H1 (cell line): ENCODE results near the gene PEX14. TPM values are rescaled to one million over a fixed set of nuclear protein-coding genes. Genes with fewer than 3 reads are reported as not detected.
A peak's percentile ranks its signal among the peaks of the same experiment; 100 is the strongest.

Source experiments
- CTCF ChIA-PET: fragments of 300-600 bp; sonication (Branson Sonifier 250); formaldehyde crosslinking; loops from one replicate; lab custom pipeline; 2021; ENCODE audit not compliant: partially characterized antibody; lab: Charles Lee
- POLR2A ChIA-PET: fragments of 300-600 bp; sonication (Branson Sonifier 250); formaldehyde crosslinking; loops from one replicate; lab custom pipeline; 2021; ENCODE audit warnings: inconsistent platforms; ENCODE audit not compliant: partially characterized antibody; lab: Charles Lee
- DNase-seq, 2 experiments: peaks; one replicate each; pipeline versions ENCODE4 v3.0.0 to v3.0.0-alpha.2; 2010 to 2022; ENCODE audit warnings: low spot score in 2 of 2, low read depth in 1 of 2, mixed read lengths in 1 of 2
- FAIRE-seq: peaks from 2 replicates; lab custom pipeline; 2011; peaks lifted over from hg19 to GRCh38; lab: Jason Lieb, UNC
- H2AFZ ChIP-seq: 2 replicates; pipeline ENCODE4 v1.8.1; 2012; ENCODE audit warnings: low read length, inconsistent platforms
- H2AK5ac ChIP-seq: 2 replicates; pipeline ENCODE4 v1.6.1; 2013; ENCODE audit warnings: low read depth, low read length
- H2BK120ac ChIP-seq: replicated peaks from 2 replicates; pipeline ENCODE3; 2013; ENCODE audit warnings: low read depth, low read length, inconsistent platforms
- H2BK12ac ChIP-seq: 2 replicates; pipeline ENCODE4 v1.6.1; 2013; ENCODE audit warnings: low read depth, low read length
- H2BK15ac ChIP-seq: 2 replicates; pipeline ENCODE4 v1.6.1; 2013; ENCODE audit warnings: low read length
- H2BK20ac ChIP-seq: 2 replicates; pipeline ENCODE4 v1.6.1; 2013; ENCODE audit warnings: low read length
- H2BK5ac ChIP-seq: 2 replicates; pipeline ENCODE4 v1.6.1; 2013; ENCODE audit warnings: low read depth, low read length
- H3K14ac ChIP-seq: 2 replicates; pipeline ENCODE4 v1.6.1; 2013; ENCODE audit warnings: inconsistent platforms; ENCODE audit not compliant: insufficient read length
- H3K18ac ChIP-seq: 2 replicates; pipeline ENCODE4 v1.6.1; 2013; ENCODE audit warnings: low read length; ENCODE audit errors: extremely low read depth
- H3K23ac ChIP-seq: 2 replicates; pipeline ENCODE4 v1.6.1; 2013; ENCODE audit warnings: inconsistent platforms; ENCODE audit not compliant: insufficient read length
- H3K23me2 ChIP-seq: 2 replicates; pipeline ENCODE4 v1.6.1; 2013; ENCODE audit warnings: low read depth, low read length
- H3K27ac ChIP-seq: 2 replicates; pipeline ENCODE4 v1.6.1; 2011; ENCODE audit warnings: low read depth, low read length, inconsistent platforms
- H3K27me3 ChIP-seq, 4 experiments: replicated peaks in 1 of 4; 1 replicate in 1 of 4; 2 replicates in 3 of 4; pipeline versions ENCODE4 v1.6.1 to v1.8.1; 2011 to 2013; ENCODE audit warnings: low read length in 3 of 4, mild to moderate bottlenecking in 3 of 4, inconsistent platforms in 2 of 4, mixed read lengths in 2 of 4, moderate library complexity in 1 of 4; ENCODE audit not compliant: control insufficient read depth in 3 of 4, insufficient read depth in 3 of 4; ENCODE audit errors: extremely low read depth in 1 of 4
- H3K36me3 ChIP-seq, 4 experiments: 2 replicates each; pipeline versions ENCODE4 v1.6.1 to v1.8.1; 2011 to 2013; ENCODE audit warnings: mild to moderate bottlenecking in 4 of 4, low read length in 3 of 4, moderate library complexity in 2 of 4, control low read depth in 1 of 4, inconsistent platforms in 1 of 4; ENCODE audit not compliant: insufficient read depth in 4 of 4, control insufficient read depth in 2 of 4
- H3K4ac ChIP-seq: replicated peaks from 2 replicates; pipeline ENCODE3; 2013; ENCODE audit warnings: low read length, low read depth, mixed read lengths, inconsistent platforms; ENCODE audit not compliant: insufficient read length
- H3K4me1 ChIP-seq, 4 experiments: replicated peaks in 1 of 4; 1 replicate in 1 of 4; 2 replicates in 3 of 4; pipeline versions ENCODE4 v1.6.1 to v1.8.1; 2011 to 2013; ENCODE audit warnings: low read length in 3 of 4, inconsistent platforms in 2 of 4, mixed read lengths in 1 of 4; ENCODE audit not compliant: insufficient read depth in 4 of 4, control insufficient read depth in 3 of 4
- H3K4me2 ChIP-seq, 2 experiments: 2 replicates each; pipeline versions ENCODE4 v1.6.1 to v1.8.1; 2011 to 2013; ENCODE audit warnings: low read depth in 2 of 2, low read length in 2 of 2, control low read depth in 1 of 2, inconsistent platforms in 1 of 2, mild to moderate bottlenecking in 1 of 2; ENCODE audit not compliant: insufficient read depth in 1 of 2
- H3K4me3 ChIP-seq, 4 experiments: fragments of 200-600, 300-600 bp in 1 of 4; sonication (generic), shearing (Covaris generic), sonication (Bioruptor Twin) in 1 of 4; 2 replicates each; pipeline versions ENCODE4 v1.5.1 to v1.8.1; 2011 to 2016; ENCODE audit warnings: low read length in 4 of 4, low read depth in 3 of 4, control low read depth in 2 of 4, inconsistent platforms in 2 of 4, mild to moderate bottlenecking in 2 of 4, mixed read lengths in 1 of 4, moderate library complexity in 1 of 4; ENCODE audit not compliant: insufficient read depth in 2 of 4; ENCODE audit errors: extremely low read depth in 1 of 4
- H3K56ac ChIP-seq: replicated peaks from 2 replicates; pipeline ENCODE3; 2013; ENCODE audit warnings: low read depth, mild to moderate bottlenecking, mixed read lengths, low read length, inconsistent platforms; ENCODE audit not compliant: insufficient read length
- H3K79me1 ChIP-seq: 2 replicates; pipeline ENCODE4 v1.6.1; 2013; ENCODE audit warnings: low read depth, low read length, control low read depth
- H3K79me2 ChIP-seq, 2 experiments: 2 replicates each; pipeline versions ENCODE4 v1.6.1 to v1.8.1; 2012 to 2013; ENCODE audit warnings: low read length in 2 of 2, mild to moderate bottlenecking in 2 of 2, inconsistent platforms in 1 of 2; ENCODE audit not compliant: insufficient read depth in 2 of 2, control insufficient read depth in 1 of 2
- H3K9ac ChIP-seq, 4 experiments: replicated peaks in 1 of 4; 1 replicate in 1 of 4; 2 replicates in 3 of 4; pipeline versions ENCODE4 v1.6.1 to v1.8.1; 2011 to 2013; ENCODE audit warnings: low read depth in 3 of 4, low read length in 3 of 4, control low read depth in 2 of 4, mild to moderate bottlenecking in 2 of 4, moderate library complexity in 2 of 4, inconsistent platforms in 1 of 4; ENCODE audit errors: extremely low read depth in 1 of 4
- H3K9me3 ChIP-seq, 2 experiments: 2 replicates each; pipeline versions ENCODE4 v1.6.1 to v1.8.1; 2012 to 2013; ENCODE audit warnings: mild to moderate bottlenecking in 2 of 2, moderate library complexity in 2 of 2, control low read depth in 1 of 2, inconsistent platforms in 1 of 2, low read depth in 1 of 2, low read length in 1 of 2, mixed read lengths in 1 of 2; ENCODE audit not compliant: insufficient read depth in 2 of 2
- H4K20me1 ChIP-seq, 2 experiments: replicated peaks in 1 of 2; 2 replicates each; pipeline versions ENCODE3 to v1.8.1; 2011 to 2013; ENCODE audit warnings: inconsistent platforms in 2 of 2, low read length in 2 of 2, mild to moderate bottlenecking in 1 of 2; ENCODE audit not compliant: insufficient read depth in 2 of 2, control insufficient read depth in 1 of 2
- H4K5ac ChIP-seq: 2 replicates; pipeline ENCODE4 v1.6.1; 2013; ENCODE audit warnings: low read length, low read depth, mixed read lengths, inconsistent platforms; ENCODE audit not compliant: insufficient read length
- H4K8ac ChIP-seq: 2 replicates; pipeline ENCODE4 v1.8.0; 2013; ENCODE audit warnings: mild to moderate bottlenecking, moderate library complexity, low read length, inconsistent platforms; ENCODE audit not compliant: insufficient read depth; ENCODE audit errors: extremely low read depth
- H4K91ac ChIP-seq: replicated peaks from 2 replicates; pipeline ENCODE3; 2013; ENCODE audit warnings: low read length, mixed read lengths, inconsistent platforms; ENCODE audit not compliant: insufficient read length
- ASH2L ChIP-seq: fragments of 200-600, 300-600 bp; sonication (generic); IDR thresholded peaks from one replicate; pipeline ENCODE4 v1.7.1; 2017; ENCODE audit warnings: low read length
- ATF3 ChIP-seq: IDR thresholded peaks from 2 replicates; pipeline ENCODE4 v1.6.1; 2011; ENCODE audit warnings: low read depth, mild to moderate bottlenecking, low read length; ENCODE audit not compliant: insufficient read depth
- BCL11A ChIP-seq, 2 experiments: IDR thresholded peaks; one replicate each; pipeline ENCODE4 v1.6.1; 2011; ENCODE audit warnings: low read depth in 2 of 2, low read length in 2 of 2, mild to moderate bottlenecking in 2 of 2
- MAX ChIP-seq: IDR thresholded peaks from 2 replicates; pipeline ENCODE4 v1.6.1; 2012; ENCODE audit warnings: inconsistent platforms
- POU5F1 ChIP-seq: IDR thresholded peaks from 2 replicates; pipeline ENCODE4 v1.6.1; 2011; ENCODE audit warnings: low read depth, mild to moderate bottlenecking, low read length, moderate library complexity
- RAD21 ChIP-seq, 2 experiments: IDR thresholded peaks in 1 of 2; conservative IDR thresholded peaks in 1 of 2; 2 replicates each; pipeline ENCODE4 v1.6.1; 2011; ENCODE audit warnings: low read depth in 2 of 2, low read length in 2 of 2, improper control_type of control experiment in 1 of 2, inconsistent platforms in 1 of 2, mild to moderate bottlenecking in 1 of 2, moderate library complexity in 1 of 2
- SP1 ChIP-seq: IDR thresholded peaks from 2 replicates; pipeline ENCODE4 v1.6.1; 2011; ENCODE audit warnings: low read depth, low read length
- SUZ12 ChIP-seq: fragments of 200-600 bp; sonication (generic); IDR thresholded peaks from 2 replicates; pipeline ENCODE4 v1.6.1; 2012; ENCODE audit warnings: mild to moderate bottlenecking, inconsistent platforms, low read length, moderate library complexity, mixed read lengths
- WGBS, 2 experiments: shearing (Covaris generic) in 1 of 2; methylation state at CpG; one replicate each; pipeline versions ENCODE4 v1.1.6 to v1.1.7; 2013 to 2015; ENCODE audit warnings: low lambda C conversion rate in 2 of 2, mixed read lengths in 2 of 2, inconsistent platforms in 1 of 2, low coverage in 1 of 2, missing lambda C conversion rate in 1 of 2; ENCODE audit not compliant: insufficient replicate concordance in 2 of 2, insufficient coverage in 1 of 2, insufficient read length in 1 of 2; ENCODE audit errors: extremely low coverage in 1 of 2, missing lambda C conversion rate in 1 of 2; 5-methylcytosine and 5-hydroxymethylcytosine counted together
- polyA plus RNA-seq, 7 experiments: library from polyadenylated mRNA; depleted of rRNA in 3 of 7; stranded (reverse) in 5 of 7; unstranded in 2 of 7; fragments of >200 nt in 5 of 7; fragments of 200-250 nt in 2 of 7; gene quantifications; 1 replicate in 5 of 7; 2 replicates in 1 of 7; 4 replicates in 1 of 7; pipeline versions ENCODE4 v1.2.1 to v1.2.3, GENCODE V29; 2011 to 2013; ENCODE audit warnings: missing spikeins in 2 of 7, mixed read lengths in 2 of 7
- total RNA-seq: library from RNA; stranded (reverse); fragmentation: NEBNext Ultra II Directional; extraction: Animal tissue kit (Norgen Biotek cat#: 25700); gene quantifications from 2 replicates; pipeline ENCODE4 v1.2.1, GENCODE V29; 2021

PEX14 gene
- total and polyA plus RNA-seq, 2 of the 8 experiments (the other 6 are each of a cell fraction or from before 2014, with no cell fraction given), result 13.0 to 19.8 TPM

- Histone ChIP-seq H2BK120ac (no peak overlapping the region), H3K36me3 (no peaks in the 10 kb centered on the region; a peak in 2 of 8 replicates), H3K4ac (no peak overlapping the region), H3K9me3 (no peaks in the 10 kb centered on the region), H4K20me1 (no peaks in the 10 kb centered on the region), H2AK5ac (no peak overlapping the region), H3K4me1 (0 out of 7 replicates have a peak, but pooled peaks cover 0 to 2% (median 0%) of the 10 kb centered on the region in 4 experiments), H2BK5ac (no peak overlapping the region), H4K5ac (no peak overlapping the region), H3K79me2 (no peaks in the 10 kb centered on the region), H3K27me3 (no peaks in the 10 kb centered on the region), H3K4me3 (no peak overlapping the region), H2AFZ (no peak overlapping the region), H3K4me2 (no peak overlapping the region), H3K79me1 (no peaks in the 10 kb centered on the region), H2BK15ac (no peak overlapping the region), H3K23ac (no peak overlapping the region), H2BK20ac (no peak overlapping the region), H4K91ac (no peak overlapping the region), H3K18ac (no peak overlapping the region), H4K8ac (0 out of 2 replicates have a peak overlapping the region, but pooled peaks have one; percentile 36), H3K27ac (no peak overlapping the region), H3K14ac (no peak overlapping the region), H3K23me2 (no peaks in the 10 kb centered on the region; the same call in 1 of the 2 replicates), H3K9ac (no peak overlapping the region), H2BK12ac (no peak overlapping the region), H3K56ac (no peak overlapping the region)
- WGBS, 2 experiments, result 93% methylated on average over 9 of the region's 9 CpGs; no CpG with 5 or more reads in 1 of the 2 experiments
- no peak for FAIRE-seq
- ChIA-PET CTCF (interaction anchor here (0.8 to 2.9 kb wide), 5 partner anchors 14 to 118 kb away, joined by 3 to 9 read pairs (median 3); no protein-coding TSS in a partner anchor), POLR2A (no interaction called here)
- TF ChIP-seq SUZ12 (no peak), SP1 (no peak), ASH2L (no peak), POU5F1 (no peak), ATF3 (no peak), MAX (no peak), RAD21 (IDR thresholded peaks at IDR 0.05 in 1 of 2, conservative IDR thresholded peaks at IDR 0.05 in 1 of 2; ENCODE audit: low read depth in 2 of 2, low read length in 2 of 2) (no peak), BCL11A (IDR thresholded peaks at IDR 0.05; ENCODE audit: low read depth in 2 of 2, low read length in 2 of 2) (no peak)
- no peak for DNase-seq
Observed at GRCh38 chr1:10625076-10625475, 150.3 kb downstream of the PEX14 start.
